ENCODE measurements around the gene IL4I1.

Gene IL4I1

GRCh38 chr19:49843265-49843664 is 53.4 kb downstream of the IL4I1 start:
- no peak for TF ChIP-seq CTCF (IDR thresholded peaks at IDR 0.05; ENCODE audit: extremely low read depth, missing control alignments)
- DNase-seq (ENCODE audit: low spot score): no peak

- DNase-seq (ENCODE audit: low spot score): no peak
Measured at GRCh38 chr19:49840736-49841249, 55.9 kb downstream of the IL4I1 start.

GRCh38 chr19:49840321-49840720 is 56.4 kb downstream of the IL4I1 start:
- TF ChIP-seq CTCF (IDR thresholded peaks at IDR 0.05; ENCODE audit: extremely low read depth, missing control alignments): no peak
- DNase-seq (ENCODE audit: low spot score): no peak

More at GRCh38 chr19:49840736-49841249, 55.9 kb downstream of the IL4I1 start:
- TF ChIP-seq CTCF (IDR thresholded peaks at IDR 0.05; ENCODE audit: extremely low read depth, missing control alignments): no peak

- no peak for DNase-seq (ENCODE audit: low spot score)
- TF ChIP-seq CTCF (IDR thresholded peaks at IDR 0.05; ENCODE audit: extremely low read depth, missing control alignments): no peak
Measured at GRCh38 chr19:49839713-49840112, 57.0 kb downstream of the IL4I1 start.
